GM18505 (cell line): ENCODE data around the gene HMGCL.
"Not testable (repeated sequence)": the region's sequence is repeated elsewhere in the genome, so short reads cannot be mapped to it uniquely, and the experiment has no call there.

Experiments
- ATAC-seq: cut with Tn5 transposase; IDR thresholded peaks from one replicate; pipeline ENCODE4 v1.9.1; 2021; ENCODE audit not compliant: unreplicated experiment
- POLR2A ChIP-seq: IDR thresholded peaks from 4 replicates; pipeline ENCODE4 v1.6.1; 2011; ENCODE audit warnings: borderline replicate concordance; ENCODE audit not compliant: insufficient read depth, insufficient read length; ENCODE audit errors: extremely low read depth

The HMGCL gene

DNA sequence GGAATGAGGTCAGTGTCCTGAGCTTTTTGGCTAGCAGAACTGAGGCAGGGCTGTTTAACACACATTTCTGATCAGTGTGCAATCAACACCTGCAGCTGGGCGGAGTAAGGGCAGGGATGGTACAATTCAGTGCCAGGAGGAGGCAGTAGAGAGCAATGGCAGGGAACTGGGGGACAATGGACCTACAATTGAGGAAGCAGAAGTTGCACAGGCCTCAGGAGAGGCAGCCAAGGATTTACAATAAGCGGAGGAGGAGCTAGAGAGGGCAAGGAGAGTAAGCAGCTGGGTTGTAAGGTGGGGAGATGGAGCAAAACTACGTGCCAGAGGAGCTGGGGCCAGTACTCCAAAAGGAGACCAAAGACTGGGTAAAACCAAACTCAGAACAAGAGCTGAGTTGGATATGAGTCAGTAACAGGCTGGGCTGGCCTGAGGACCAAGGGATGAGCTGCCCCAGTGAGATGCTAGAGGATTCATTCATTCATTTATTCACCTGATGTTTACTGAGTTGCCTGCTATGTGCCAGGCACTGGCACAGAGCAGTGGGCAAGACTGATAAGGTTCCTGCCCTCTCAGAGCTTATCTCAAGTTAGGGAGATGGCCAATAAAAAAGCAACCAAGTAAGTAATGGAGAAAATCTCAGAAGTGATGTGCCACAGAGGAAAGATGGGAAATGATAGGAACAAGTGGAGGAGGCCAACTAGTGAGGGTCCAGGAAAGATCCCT lies 14.2 kb downstream of the HMGCL start:
- no peak for TF ChIP-seq POLR2A
- no peak for ATAC-seq

DNA sequence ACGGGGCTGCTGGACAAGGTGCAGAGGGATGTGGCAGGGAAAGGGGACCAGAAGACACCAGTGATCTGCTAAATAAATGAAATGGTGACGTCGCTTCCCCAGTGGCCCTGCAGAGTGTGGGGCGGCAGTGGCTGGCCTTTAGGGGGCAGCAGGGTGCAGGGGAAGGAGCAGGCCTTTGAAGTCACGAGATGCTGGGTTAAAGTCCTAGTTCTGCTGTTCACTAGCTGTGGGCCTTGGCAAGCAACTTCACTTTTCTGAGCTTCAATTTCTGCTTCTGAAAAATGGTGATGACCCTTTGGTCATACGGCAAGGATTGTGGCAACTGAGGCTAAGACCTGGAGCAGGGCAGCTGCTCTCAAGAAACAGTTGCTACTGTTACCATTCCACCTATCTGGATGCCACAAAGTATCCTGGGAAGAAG lies 15.5 kb downstream of the HMGCL start:
- TF ChIP-seq POLR2A = no peak
- no peak for ATAC-seq

DNA sequence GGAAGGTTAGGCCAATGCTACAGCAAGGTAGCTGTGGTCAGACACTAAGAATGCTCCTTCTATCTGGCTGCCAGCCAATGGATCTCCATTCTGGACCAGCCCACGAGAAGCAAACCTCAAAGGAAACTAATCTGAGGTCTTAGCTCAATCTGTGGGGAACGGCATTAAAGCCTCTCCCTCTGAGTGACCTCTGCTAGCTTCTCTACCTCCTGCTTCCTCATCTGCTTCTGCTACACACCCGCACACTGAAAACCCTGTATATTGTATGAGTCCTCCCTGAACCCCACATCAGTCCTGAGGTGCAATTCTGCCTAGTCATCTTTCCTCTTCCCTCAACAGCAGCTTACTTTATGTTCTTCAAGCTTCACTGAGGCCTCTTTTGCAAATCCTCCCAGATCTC lies 17.8 kb downstream of the HMGCL start:
- ATAC-seq = no peak
- TF ChIP-seq POLR2A = no peak

GRCh38 chr1:23806280-23806679 lies 18.9 kb downstream of the HMGCL start:
- TF ChIP-seq POLR2A = no peak
- ATAC-seq = no peak

GRCh38 chr1:23805025-23805424 lies 20.2 kb downstream of the HMGCL start:
- TF ChIP-seq POLR2A = no peak

GRCh38 chr1:23804183-23804835 lies 20.9 kb downstream of the HMGCL start:
- TF ChIP-seq POLR2A = no peak
- no peak for ATAC-seq

More at GRCh38 chr1:23805025-23805424, 20.2 kb downstream of the HMGCL start:
- no peak for ATAC-seq

DNA sequence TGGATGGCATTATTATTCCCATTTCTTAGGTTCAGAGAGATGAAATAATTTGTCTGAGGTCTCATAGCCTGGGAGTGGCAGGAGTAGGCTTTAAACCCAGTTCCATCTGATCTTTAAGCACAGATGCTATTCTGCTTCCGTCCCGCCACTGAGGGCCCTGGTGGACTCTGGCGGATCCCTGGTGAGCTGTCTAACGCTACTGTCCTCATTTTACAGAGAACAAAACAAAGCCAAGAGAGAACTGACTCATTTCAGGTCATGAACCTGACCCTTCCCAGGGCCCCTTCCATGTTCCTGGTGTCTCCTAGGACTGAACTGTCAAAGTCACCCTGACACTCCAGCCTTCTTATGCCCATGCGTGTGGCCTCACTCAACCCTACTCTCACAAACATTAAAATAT lies 21.6 kb downstream of the HMGCL start:
- TF ChIP-seq POLR2A = no peak
- ATAC-seq = no peak

GRCh38 chr1:23802809-23803342 lies 22.4 kb downstream of the HMGCL start:
- not testable (repeated sequence) for ATAC-seq

- no peak for TF ChIP-seq POLR2A
- no peak for ATAC-seq
Measured at GRCh38 chr1:23801876-23802275, 23.4 kb downstream of the HMGCL start.

DNA sequence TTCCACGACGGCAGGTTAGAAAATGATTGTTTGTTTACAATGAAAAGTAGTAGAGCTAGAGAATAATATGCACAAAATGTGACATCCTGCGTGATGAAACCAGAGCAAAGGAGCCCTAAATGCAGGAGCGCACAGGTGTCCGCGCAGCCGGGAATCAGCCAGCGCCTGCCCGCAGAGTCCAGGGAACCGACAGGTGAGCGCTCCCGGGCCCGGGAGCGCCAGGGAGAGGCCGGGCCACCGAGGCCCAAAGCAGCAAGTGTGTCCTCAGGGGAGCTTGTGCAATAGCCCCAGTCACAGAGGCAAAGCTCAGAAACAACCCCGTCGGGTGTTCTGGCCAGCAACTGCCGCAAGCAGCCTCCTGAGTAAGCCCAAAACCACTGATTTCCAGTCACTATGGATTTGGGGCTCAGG lies 23.9 kb downstream of the HMGCL start:
- ATAC-seq = no peak
- no peak for TF ChIP-seq POLR2A

GRCh38 chr1:23800400-23801337 lies 24.6 kb downstream of the HMGCL start, which contains the start of gene GALE:
Gene GALE, minus strand, starts transcription at chr1:23800754. Its CDS starts 1,747 bp downstream, at chr1:23799007.
- TF ChIP-seq POLR2A = peak; percentile 91

DNA sequence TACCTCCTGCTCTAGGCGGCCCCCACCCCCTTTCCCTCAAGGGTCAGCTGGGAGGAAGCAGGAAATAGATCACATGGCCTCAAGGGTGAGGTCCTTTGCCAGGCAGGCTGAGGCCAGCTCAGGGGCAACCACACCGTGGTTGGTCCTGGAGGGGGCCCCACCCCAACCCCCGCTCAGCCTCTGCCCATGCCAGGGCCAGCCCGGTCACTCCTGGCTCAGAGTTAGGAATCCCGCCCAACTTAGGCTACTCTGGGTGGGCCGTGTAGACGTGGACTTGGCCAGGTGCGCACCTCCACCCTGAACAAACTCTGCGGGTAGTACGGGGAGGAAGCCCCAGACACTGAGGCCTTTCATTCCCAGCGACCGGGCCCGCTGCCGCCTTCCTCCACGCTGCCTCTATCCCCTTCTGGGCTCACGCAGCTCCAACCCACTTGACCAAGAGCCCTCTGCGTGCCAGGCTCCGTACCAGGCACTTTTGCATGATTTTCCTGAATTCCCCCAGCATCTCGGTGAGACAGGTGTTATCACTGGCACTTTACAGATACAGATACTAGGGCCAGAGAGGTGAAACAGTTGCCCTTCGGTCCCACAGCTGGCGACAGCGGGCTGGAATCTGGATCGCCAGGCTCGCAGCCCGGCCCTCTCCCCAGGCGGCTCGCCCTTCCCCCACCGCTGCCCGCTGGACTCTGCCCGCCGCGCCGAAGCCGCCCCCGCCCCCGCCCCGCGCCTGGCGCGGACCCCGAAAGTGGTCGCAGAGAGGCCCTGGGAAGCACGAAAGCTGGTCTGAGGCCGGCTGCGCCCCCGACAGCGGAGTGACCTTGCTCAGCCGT lies 25.4 kb downstream of the HMGCL start:
- ATAC-seq = no peak

More at GRCh38 chr1:23800400-23801337, 24.6 kb downstream of the HMGCL start, which contains the start of gene GALE:
- peak; percentile 76 for ATAC-seq

More for the DNA sequence above, 25.4 kb downstream of the HMGCL start:
- no peak for TF ChIP-seq POLR2A
